HG02852 (cell line): ENCODE results near the gene ACOT6.
"Not testable (repeated sequence)": the region's sequence is repeated elsewhere in the genome, so short reads cannot be mapped to it uniquely, and the experiment has no call there.

Experiments used
- ATAC-seq: cut with Tn5 transposase; IDR thresholded peaks from one replicate; pipeline ENCODE4 v1.9.1; 2021; ENCODE audit warnings: mild to moderate bottlenecking, moderate library complexity; ENCODE audit not compliant: unreplicated experiment

Gene ACOT6

GRCh38 chr14:73644531-73645247 is 32.4 kb downstream of the ACOT6 start, which contains the start of gene DNAL1:
DNAL1 (plus strand) TSS chr14:73644986; CDS start chr14:73645040, 54 bp downstream.
- ATAC-seq = peak; percentile 96

- ATAC-seq = no peak
Measured at GRCh38 chr14:73645248-73645610, 32.9 kb downstream of the ACOT6 start.

GRCh38 chr14:73651005-73651404 is 38.7 kb downstream of the ACOT6 start:
- ATAC-seq = no peak

GRCh38 chr14:73655851-73656250 is 43.5 kb downstream of the ACOT6 start:
- no peak for ATAC-seq

- ATAC-seq = not testable (repeated sequence)
Measured at GRCh38 chr14:73659202-73659601, 46.9 kb downstream of the ACOT6 start.

GRCh38 chr14:73660511-73660910 is 48.2 kb downstream of the ACOT6 start:
- ATAC-seq = no peak

- no peak for ATAC-seq
Measured at GRCh38 chr14:73661872-73662271, 49.6 kb downstream of the ACOT6 start.

- no peak for ATAC-seq
Measured at GRCh38 chr14:73662487-73662943, 50.2 kb downstream of the ACOT6 start.

GRCh38 chr14:73663548-73664212 is 51.4 kb downstream of the ACOT6 start:
- peak; percentile 61 for ATAC-seq

GRCh38 chr14:73665130-73665529 is 52.8 kb downstream of the ACOT6 start:
- no peak for ATAC-seq

- ATAC-seq = no peak
Measured at GRCh38 chr14:73666583-73666982, 54.3 kb downstream of the ACOT6 start.

- ATAC-seq = no peak
Measured at GRCh38 chr14:73667854-73668253, 55.5 kb downstream of the ACOT6 start.
